ENCODE results near the gene OR5I1.
"Not testable (repeated sequence)": the region's sequence is repeated elsewhere in the genome, so short reads cannot be mapped to it uniquely, and the experiment has no call there.

The OR5I1 gene

GRCh38 chr11:55936300-55936699, at the start of gene OR5I1:
OR5I1 (minus strand) TSS chr11:55936400; CDS start chr11:55936400, 0 bp downstream.
- DNase-seq (ENCODE audit: low spot score): no peak

- no peak for DNase-seq (ENCODE audit: low spot score)
Measured at GRCh38 chr11:55970935-55971334, 34.7 kb upstream of the OR5I1 start.

DNA sequence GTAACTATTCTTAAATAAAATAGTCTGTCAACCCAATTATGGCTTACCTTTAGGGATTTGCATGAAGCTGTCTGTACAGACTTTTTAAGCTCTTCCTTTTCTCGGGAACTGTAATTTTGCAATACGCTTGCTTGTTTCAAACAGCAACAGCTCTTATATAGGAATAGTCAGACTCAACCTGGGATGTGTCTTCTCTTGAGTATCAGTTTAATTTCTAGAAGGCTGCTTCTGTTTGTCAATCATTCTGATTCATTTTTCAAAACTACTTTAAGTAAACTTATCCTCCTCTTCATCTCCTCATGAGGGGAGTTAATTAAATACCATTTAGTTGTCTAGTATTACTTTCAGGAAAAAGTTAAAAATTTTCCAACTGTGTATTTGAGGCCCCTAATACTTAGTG, 33.6 kb upstream of the OR5I1 start, which contains the start of gene OR10AG1:
Gene OR10AG1, minus strand, starts transcription at position 101 of the 400 bp plus-strand sequence. Its CDS starts 38 bp downstream, at position 63.
- DNase-seq (ENCODE audit: low spot score): no peak

DNA sequence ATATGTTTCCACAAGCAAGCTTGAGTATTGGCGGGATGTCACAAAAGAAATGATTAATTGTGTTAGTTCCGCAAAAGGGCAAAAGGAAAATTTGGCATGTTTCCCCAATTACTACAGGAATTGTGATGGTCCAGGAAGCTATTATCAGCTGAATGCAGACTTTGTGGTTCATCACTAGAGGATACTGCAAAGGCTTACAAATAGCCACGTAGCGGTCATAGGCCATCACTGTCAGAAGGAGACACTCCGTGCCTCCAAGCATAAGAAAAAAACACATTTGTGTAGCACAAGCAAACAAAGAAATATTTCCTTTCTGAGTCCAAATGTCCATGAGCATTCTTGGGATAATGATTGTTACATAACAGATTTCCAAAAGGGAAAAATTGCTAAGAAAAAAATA, 31.7 kb upstream of the OR5I1 start:
- no peak for DNase-seq (ENCODE audit: low spot score)

GRCh38 chr11:55966391-55966790, 30.2 kb upstream of the OR5I1 start:
- DNase-seq (ENCODE audit: low spot score): no peak

DNA sequence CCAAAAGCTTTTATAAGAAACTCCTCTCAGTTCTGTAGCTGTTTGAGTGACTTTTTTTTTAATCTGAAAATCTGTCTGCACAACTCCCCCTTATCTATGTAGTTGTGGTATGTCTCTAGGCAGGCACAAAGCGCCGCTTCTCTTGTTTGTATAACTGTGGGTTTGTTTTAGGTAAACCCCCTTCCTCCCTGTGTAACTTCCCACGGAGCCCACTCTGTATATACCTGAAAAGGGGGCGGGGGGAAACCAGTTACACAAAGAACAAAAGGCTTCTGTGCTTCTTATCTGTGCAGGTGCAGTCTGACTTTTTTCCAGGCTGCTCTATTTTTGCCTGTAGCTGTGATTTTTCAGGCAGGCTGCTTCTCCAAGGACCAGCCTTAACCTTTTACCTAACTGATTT, 20.3 kb upstream of the OR5I1 start:
- no peak for DNase-seq (ENCODE audit: low spot score)

DNA sequence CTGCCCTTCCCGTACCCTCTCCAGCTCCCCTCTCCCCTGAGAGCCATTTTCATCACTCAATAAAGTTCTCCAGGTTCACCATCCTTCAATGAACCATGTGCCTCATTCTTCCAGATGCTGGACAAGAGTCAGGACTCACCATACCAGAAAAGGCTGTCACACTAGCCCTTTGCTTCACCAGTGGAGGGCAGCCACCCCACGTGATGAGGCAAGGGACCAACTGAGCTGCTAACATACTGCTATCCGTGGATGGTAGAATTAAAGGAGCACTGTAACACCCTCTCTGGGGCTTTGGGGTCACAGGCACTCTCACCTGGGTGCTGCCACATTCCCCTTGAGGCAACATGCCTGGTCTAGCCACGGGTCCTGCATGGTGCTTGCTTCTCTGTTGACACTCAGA, 13.1 kb upstream of the OR5I1 start:
- no peak for DNase-seq (ENCODE audit: low spot score)

- DNase-seq (ENCODE audit: low spot score): no peak
Measured at GRCh38 chr11:55942785-55943392, 6.7 kb upstream of the OR5I1 start.

DNA sequence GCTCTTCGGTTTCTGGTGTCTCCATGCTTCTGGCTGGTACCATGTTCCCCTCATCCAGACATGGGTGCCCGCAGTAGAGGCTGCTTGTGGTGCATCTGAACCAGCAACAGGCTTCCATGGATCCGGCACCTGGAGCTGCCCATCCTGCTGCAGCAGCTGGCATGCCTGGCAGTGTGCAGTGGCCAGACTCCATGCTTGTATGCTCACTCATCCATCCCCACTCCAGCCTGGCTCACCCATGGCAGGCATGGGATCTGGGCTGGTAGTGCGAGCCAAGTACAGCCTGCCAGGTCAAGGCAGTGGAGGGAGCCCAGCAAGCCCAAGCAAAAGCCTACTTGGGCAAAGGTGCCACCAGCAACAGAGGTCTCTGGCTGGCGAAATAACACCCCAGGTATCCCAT, 15.7 kb downstream of the OR5I1 start:
- no peak for DNase-seq (ENCODE audit: low spot score)

DNA sequence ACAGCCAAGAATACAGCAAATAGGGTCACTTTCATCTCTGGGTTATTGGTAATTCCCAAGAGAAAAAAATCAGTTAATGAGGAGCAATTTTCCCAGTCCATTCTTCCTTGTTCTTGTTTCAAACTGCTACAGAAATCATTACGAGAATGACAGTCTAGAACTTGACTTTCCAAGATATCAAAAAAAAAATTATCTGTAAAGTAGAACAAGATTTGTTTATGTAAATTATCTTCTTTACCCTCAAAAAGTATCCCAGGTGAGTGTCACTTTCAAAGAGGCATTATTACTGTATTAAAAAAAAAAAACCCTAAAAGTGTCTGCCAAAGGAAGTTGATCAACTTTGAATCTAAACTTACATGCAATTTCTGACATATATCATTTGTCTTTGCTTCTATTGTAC, 21.7 kb downstream of the OR5I1 start, which contains the start of gene OR5W2:
Gene OR5W2, minus strand, starts transcription at position 101 of the 400 bp plus-strand sequence. Its CDS starts 0 bp downstream, at position 101.
- DNase-seq (ENCODE audit: low spot score): no peak

- DNase-seq (ENCODE audit: low spot score): no peak
Measured at GRCh38 chr11:55902308-55902707, 33.9 kb downstream of the OR5I1 start.

- no peak for DNase-seq (ENCODE audit: low spot score)
Measured at GRCh38 chr11:55895216-55895615, 41.0 kb downstream of the OR5I1 start.

DNA sequence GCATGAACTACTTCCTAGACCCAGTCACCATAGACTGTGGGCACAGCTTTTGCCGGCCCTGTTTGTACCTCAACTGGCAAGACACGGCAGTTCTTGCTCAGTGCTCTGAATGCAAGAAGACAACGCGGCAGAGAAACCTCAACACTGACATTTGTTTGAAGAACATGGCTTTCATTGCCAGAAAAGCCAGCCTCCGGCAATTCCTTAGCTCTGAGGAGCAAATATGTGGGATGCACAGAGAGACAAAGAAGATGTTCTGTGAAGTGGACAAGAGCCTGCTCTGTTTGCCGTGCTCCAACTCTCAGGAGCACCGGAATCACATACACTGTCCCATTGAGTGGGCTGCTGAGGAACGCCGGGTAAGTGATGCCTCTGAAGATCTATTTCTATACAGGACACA, 50.7 kb downstream of the OR5I1 start:
- not testable (repeated sequence) for DNase-seq (ENCODE audit: low spot score)

All from hepatic stellate cell (primary cell).